HG03064 (cell line): Measurements from ENCODE around the gene IRF2BP2.
A peak's percentile ranks its signal among the peaks of the same experiment; 100 is the strongest.

Source experiments
- ATAC-seq: cut with Tn5 transposase; IDR thresholded peaks from one replicate; pipeline ENCODE4 v1.9.1; 2021; ENCODE audit warnings: low read depth; ENCODE audit not compliant: unreplicated experiment

The IRF2BP2 gene

DNA sequence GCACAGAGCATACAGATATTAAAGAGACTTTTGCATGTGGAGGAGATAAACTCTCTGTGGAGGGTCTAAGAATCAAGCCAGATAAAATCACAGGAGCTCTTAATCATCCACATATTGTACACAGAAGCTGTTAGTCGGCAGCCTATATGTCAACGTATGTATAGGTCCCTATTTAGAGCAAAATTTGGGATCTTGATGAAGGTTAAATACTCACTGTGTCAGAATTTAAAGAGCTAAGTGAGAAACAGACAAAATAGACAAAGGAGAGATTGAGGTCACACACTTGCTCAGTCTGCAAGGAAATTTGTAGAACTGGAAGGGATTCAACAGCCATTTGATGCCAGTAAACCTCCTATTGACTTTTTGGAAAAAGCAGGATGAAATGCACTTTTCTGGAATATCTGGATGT, 4.1 kb upstream of the IRF2BP2 start:
- ATAC-seq: no peak

DNA sequence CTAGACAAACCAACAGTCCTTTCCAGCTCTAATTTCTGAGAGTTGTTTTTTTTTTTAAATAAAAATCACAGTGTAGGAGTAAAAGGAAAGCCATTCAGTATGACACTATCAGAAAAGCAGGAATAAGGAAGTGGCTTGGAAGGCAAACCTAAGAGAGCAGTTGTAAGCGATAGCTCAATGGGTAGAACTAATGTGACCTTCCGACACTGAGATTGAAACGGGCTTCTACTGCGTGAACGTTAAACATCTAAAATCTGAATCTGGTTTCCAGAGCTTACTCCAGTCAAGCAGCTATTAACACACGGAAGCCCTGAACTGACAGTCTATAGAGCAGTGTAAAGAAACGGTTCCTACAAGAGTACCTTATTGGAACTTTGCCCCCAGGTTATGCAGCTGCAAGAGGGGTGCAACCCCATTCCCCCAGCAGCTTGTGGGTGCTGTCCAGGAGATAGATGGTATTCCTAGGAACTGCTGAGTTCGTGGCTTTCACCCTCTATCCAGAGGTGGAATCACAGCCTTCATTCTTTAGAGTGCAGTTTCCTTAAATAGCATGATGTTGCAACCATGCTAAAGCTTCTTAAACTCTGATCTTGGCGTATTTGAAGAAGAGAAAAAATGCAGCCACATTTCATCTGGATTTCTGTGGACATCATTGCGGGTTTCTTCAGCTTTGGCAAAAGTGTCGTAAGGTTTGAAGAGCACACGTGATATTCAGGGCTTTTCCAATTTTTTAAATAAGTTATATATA, 3.3 kb upstream of the IRF2BP2 start:
- ATAC-seq: no peak

DNA sequence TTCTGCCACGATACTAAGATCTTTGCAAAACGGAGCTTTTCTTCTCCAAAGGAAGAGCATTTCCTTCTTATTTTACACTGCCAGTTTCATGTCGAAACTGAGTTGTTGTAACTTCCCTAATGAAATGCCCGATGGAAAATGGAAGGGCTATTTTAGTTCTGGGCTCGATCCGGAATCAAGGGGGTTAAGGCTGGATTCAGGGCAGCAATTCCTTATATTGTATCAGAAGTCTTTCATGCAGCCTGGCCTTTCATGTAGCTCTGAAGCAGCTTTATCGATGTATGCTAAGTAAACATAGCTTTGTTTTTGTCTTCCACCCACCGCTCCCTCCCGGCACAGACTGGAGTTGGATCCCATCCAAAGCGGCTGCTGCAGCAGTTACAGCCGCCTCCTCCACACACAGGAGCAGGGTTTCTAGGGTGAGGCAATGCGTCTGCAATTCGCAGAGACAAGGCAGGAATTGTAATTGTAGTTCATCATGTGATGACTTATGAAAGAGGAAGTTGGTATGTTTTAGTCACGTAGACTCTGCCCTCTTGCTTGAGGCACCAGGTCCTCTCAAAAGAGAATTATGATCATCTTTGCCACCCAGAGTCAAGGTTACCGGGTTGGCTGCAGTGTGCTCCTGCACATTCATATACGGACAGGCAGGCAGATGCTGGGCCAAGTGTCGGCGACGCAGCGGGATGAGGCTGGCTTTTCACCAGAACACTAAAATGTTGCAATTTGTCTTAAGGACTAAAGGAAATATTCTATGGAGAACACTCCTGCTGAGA, 2.6 kb upstream of the IRF2BP2 start:
- ATAC-seq: peak; percentile 24

DNA sequence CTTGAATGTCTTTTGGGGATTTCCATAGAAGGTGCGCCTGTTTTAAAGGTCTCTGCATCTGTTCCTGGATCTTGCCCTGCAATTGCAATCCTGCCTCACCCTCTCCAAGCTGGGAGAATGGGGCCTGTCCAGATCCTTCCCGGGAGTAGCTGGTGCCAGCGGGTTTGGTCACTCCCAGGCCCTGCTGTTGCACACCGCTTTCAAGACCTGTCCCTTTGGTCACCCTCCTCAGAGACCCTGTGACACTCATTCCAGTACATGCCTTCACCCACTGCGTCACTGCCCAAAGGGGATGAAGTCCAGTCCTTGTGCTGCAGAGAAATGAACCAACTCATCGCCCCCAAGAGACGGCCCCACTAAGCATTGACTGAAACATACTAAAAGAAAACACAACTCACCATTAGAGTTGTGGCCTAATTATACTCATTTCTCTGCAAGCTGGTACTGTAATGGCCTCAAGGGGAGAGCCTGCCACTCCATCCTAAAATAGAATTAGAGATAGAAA, 1.9 kb upstream of the IRF2BP2 start:
- ATAC-seq: no peak

DNA sequence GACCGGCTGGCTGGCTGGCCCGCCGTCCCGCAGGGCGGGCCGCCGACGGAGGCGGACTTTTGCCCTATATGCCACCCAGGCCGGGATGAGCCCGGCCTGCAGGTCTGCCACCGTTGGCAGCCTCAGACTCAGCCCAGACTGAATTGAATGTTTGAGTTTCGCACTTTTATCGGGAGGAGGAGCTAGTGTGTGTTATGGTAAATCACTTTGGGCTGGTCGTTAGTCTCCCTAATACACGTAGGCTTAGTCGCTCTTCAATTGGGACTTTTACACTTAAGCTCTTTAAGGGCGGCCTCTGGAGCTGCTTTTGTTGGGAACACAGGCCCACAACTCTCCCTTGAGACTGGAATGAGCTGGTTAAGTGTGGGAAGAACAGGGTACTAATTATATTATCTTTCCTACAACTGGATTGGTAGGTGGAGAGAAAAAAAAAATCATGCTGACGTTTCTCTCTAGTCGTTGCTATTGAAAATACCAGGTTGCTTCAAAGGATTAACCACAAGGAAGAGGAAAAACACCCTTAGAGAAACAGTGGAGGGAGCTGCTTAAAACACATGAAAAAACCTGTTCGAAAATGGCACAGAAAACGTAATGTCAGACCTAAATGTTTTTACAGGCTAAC, 1.4 kb upstream of the IRF2BP2 start:
- ATAC-seq: no peak

DNA sequence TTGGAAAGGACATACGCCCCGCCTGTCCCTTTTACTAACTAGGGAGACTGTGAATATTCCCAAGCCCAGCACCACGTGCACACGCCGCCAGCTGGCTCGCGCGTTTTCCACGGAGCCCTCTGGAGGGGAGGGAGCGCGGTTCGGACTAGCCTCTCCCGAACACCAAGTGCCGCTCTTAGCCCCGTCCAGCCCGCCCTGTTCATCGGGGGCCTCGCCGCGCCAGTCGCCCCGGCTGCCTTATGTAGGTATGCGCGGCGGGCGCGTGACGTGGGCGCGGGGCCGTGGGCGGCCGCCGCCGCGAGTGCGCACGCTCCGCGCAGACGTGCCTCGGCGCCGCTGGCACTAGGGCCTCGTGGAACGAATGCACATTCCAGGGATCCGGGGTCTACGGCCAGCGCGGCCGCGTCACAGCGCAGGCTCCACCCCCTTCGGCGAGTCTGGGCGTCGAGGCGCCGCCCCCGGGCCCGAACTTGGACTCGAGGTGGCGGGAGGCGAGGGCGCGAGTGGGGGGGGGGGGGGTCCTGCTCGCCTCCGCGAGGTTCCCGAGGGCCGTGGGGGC, 767 bp upstream of the IRF2BP2 start:
- ATAC-seq: peak; percentile 32

DNA sequence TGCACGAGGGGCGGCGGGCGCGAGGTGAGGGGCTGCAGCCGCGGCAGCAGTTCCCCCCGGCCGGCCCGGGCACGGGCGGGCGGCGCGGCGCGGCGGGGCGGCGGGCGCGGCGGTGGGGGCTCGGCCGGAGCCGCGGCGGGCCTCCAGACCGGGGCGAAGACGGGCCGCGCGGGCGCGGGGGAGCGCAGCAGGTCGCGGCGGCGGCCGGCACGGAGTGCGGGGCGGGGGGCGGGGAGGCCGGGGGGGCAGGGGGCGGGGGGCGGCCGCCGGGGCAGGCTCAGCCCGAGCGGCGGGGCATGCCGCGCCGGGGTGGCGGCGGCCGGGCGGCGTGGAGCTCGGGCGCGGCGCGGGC, 311 bp downstream of the IRF2BP2 start:
- no peak for ATAC-seq

DNA sequence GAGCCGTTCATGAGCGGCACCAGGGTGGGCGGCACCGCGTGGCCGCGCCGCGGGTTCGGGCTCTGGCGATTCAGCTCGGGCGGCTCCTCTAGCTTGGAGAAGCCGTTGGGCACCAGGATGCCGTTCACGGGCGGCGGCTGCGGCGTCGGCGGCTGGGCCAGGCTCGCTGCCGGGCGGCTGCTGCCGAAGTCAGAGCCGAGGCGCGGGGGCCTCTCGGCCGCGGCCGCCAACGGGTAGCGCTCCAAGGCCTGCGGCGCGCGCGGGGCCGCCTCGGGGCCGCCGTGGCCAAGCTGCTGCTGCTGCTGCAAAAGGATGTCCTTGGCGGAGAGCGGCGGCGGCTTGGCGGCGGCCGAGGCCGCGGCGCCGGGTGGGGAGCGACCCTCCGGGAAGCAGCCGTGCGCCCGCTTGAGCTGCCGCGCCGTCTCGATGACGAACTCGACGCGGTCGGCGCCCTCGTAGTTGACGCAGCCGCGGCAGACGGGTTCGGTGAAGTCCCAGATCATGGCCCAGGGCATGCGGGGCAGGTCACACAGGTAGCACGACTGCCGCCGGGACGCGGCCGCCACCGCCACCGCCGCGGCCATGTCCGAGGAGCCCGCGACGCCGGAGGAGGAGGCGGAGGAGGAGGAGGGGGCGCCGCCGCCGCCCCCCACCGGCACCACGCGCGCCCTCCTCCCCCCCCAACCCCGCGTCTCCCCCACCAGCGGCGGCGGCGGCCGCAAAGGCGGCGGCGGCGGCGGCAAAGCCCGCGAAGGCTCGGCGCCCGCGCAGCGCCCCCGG, 877 bp downstream of the IRF2BP2 start:
- no peak for ATAC-seq

DNA sequence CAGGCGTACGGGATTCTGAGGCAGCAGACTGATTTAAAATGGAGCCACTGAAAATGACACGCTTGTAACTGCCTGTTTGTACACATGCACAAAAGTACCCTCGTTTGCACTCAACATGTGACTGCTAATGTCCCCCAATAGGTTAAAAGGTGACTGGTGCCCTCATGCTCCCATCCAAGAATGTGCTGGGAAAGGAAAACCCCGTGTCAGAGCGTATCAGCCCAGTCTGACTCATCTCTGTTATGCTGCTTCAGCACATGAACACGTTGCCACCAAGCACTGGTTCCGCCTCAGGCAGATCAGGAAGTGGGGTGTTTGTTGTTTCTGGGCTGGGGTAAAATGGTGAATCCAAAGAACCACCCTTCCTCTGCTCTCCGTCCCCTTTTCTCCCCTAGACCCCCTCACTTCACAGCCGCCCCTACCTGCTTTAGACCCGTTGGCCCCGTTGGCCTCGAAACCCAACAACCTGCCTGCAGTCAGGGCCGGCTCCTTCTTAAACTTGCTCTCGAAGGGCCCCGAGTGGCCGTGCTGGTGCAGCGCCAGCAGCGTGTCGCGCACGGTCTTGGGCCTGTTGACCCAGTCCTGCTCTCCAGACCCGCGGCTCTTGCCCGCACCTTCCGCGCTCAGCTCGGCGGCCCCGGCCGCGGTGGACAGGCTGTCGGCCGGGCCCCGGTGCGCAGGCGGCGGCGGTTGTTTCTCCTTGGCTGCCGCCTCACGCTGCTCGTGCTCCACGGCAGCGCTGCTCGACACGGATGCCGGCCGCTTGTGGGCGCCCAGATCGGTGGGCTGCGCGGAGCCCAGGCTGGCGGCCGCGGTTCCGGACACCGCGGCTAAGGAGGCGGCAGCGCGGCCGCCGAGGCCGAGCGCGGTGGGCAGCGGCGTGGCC, 1.7 kb downstream of the IRF2BP2 start:
- ATAC-seq: no peak

DNA sequence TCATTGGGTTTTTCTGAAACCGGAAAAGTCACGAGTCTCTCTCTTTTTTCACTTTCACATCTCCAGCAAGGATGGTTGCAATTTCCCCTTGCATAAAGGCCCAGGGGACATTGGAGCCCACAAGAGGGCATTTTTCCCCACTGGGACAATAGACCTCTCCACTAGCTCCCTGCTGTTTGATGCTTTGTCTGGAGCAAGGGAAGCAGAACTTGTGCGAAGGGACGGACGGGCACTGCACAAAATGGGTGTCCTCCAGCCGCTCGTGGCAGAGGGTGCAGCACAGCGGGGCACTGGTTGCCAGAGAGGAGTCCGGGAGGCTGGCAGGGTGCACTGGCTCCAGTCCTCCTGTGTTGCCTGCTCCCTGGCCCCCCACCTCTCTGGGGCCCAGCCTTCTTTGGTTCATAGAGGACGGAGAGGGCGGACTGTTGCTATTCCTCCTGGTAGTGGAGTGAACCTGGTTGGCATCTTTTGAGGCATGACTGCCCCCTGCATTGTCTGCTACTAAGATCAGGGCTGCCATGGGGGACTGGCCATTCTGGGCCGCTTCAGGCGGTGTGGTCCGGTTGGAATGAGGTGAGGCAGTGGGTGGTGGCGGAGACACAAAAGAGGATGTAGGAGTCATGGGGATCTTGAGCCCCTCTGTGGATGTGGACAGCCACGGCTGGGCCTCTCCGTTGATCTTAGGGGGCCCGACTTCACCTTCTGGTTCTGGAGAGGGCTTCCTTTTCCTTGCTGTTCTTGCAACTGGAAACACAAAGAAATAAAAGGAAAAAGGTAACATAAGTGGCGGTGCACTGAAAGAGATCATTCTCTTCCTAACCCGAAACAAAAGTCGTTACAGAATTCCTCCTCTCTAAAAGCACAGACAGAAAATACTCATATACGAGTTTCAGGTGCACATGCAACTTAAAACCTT, 2.6 kb downstream of the IRF2BP2 start:
- ATAC-seq: no peak

DNA sequence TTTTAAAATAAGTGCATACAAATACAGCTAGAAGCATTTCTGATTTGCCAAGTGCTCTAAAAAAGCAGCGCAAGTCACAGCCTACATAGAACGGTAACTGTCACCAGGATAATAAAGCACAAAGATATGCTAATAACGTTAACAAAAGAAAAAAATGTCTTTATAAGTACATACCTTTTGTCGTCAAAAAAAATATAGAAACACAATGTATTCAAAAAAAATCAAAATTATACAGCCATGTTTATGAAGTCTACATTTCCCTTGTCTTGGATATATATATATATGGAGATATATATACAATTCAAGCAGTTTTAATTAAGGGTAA, 3.2 kb downstream of the IRF2BP2 start:
- ATAC-seq: no peak

DNA sequence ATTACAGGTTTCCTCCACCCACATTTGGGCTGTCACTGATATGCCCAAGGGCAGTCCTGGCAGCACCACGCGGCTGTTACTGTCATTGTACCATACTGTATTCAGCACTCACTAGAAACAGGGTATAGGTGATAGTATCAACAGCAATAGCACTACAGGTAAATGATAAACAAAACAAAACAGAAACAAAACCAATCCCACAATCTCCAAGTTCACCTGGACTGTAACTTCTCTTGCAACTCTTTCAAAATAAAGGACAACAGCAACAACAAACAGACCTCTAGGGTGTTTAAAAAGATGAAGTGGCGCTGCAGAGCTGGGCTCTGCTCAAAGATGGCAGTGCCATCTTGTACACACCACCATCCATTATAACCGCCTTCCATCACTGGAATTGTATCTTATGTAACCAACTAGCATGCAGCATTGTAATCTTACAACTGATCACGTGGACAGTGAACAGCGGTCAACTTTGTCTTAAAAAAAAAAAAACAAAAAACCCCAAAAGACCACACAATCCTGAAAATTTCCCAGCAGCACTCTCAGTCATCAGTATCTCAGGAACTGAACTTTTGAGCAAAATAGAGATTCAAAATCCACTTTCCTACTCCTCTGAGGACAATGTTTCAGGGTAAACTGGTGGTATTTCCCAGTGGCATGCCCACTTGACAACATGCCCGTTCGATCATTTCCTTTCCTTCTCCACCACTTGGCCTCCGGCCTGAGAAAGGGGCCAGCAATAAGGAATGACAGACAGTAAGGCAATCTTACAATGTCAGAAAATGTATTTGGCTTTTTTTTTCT, 3.8 kb downstream of the IRF2BP2 start:
- no peak for ATAC-seq

DNA sequence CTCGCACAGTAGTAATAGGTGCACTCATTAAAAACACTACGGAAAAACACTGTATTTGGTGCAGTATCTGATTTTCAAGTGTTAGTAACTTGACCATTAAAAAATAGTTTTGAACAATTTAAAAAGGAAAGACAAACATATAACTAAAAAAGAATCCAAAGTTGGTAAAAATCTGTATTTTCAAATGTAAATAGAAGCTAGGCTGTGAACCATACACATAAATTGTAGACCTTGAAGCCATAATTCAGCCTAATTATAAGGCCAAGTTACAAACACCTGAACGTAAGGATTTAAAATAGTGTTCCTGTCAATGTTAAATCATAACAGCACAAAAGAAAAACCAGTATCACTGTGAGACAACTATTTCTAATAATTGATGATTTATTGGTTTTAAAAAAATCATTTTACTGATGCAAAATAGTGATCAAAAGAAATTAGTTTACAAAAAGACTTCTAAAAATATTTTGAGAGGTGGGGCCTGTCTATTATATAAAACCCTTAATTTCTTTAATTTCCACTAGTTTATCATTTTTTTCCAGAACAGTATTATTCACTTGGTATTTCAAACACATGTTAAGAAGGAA, 4.5 kb downstream of the IRF2BP2 start:
- no peak for ATAC-seq

DNA sequence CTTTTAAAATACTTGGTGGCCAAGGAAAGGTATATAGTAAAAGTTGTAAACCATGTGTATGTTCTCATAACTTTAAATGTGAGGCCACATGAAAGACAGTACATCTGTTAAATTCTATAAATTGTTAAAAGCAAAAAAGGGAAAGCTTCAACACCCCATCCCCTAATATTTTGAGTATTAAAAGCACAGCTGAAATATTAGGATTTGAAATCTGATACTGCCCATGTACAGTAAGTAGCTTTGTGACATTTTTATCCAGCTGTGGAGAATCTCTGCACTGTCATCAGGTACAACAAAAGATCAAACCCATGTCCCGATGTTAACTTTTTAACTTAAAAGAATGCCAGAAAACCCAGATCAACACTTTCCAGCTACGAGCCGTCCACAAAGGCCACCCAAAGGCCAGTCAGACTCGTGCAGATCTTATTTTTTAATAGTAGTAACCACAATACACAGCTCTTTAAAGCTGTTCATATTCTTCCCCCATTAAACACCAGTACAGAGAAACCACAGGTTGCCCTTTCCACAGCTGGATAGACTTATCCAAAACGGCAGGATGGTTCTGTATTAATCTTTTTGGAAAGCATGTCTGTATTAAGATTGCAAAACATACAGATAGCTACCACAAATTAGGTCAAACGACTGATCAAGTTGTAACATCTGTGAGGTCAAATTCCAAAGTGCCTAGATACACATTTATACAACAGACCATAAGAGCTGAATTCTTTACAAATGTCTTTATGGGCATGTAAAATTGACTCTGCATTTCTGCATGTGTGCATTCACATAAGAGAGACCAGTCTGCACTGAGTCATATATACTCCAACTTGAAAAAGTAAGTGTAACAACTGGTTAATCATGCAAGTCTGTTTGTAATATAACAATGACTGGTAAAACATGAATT, 5.2 kb downstream of the IRF2BP2 start:
- ATAC-seq: no peak

DNA sequence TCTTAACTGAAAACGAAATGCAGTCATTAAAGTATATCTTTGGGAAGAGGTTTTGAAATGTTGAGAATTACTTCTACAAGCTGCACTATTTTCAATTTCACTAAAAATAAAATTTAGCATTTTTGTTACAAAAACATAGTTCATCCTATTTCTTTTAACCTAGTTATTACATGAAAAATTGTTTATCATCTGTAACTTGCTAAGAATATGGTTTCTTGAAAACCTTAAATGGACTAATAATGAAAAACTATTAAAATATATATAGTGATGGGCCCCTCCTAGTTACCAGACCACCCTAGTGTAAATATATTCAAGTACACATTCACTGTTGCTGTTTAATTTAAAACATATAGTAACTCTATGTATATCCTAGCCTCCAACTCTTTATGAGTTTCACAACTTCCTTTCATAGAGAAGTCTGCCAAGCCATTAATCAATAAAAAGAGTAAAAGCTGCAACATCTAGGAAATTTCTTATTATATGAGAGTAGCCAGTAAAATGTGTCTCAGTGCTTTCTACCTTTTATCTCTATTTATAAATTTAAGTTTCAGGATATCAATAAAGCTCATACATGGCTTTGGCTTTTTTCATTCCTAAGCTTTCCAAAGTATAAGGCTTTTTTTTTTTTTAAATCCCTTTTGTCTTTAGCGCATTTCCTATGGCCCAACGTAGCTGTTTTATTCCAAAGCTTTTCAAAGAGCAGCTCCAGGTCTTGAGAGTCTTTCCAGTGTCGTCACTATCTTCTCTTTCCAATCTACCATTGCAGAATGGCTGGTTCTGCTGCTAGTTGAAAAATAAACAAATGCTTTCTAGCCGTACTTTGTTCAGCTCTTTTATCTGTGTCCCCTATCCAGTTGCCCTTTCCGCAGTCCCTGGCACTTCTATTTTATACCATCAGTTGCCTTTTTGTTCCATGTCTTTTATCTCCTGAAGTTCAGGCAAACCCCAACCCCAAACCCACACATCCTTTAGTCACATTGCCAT, 6.5 kb downstream of the IRF2BP2 start:
- no peak for ATAC-seq
